Astrocyte (in vitro differentiated cells and primary cell): ENCODE data around the gene TNNC2.

Source experiments
- CTCF ChIP-seq: IDR thresholded peaks from 2 replicates; pipeline ENCODE4 v1.5.1; 2011; ENCODE audit warnings: low read depth, mild to moderate bottlenecking, inconsistent platforms, low read length, moderate library complexity; ENCODE audit not compliant: insufficient read depth
- EZH2 ChIP-seq: IDR thresholded peaks from 2 replicates; pipeline ENCODE4 v1.6.1; 2012; ENCODE audit warnings: mild to moderate bottlenecking, low read length, inconsistent platforms; ENCODE audit not compliant: insufficient read depth

- TF ChIP-seq CTCF, result no peak
- TF ChIP-seq EZH2, result no peak
These were observed 25.2 kb upstream of the TNNC2 start for GRCh38 chr20:45852326-45852725.
